Psoas muscle (tissue), 8 donors: ENCODE measurements around the gene OSBPL8. TPM values are rescaled to one million over a fixed set of nuclear protein-coding genes. Genes with fewer than 3 reads are reported as not detected.

Experiments used
- ATAC-seq, 4 donors: fragments of 200-7000 bp; cut with Tn5 transposase; one replicate each; pipeline ENCODE4 v1.9.1; 2020; ENCODE audit warnings: moderate library complexity in 3 of 4, mild to moderate bottlenecking in 2 of 4
- DNase-seq, 2 donors: peaks; one replicate each; pipeline ENCODE4 v3.0.0-alpha.2; 2020
- H3K27ac ChIP-seq: fragments of 200-600 bp; one replicate; pipeline ENCODE4 v1.8.0; 2022
- H3K27me3 ChIP-seq, 3 donors: fragments of 200-600 bp in 1 of 3; one replicate each; pipeline versions ENCODE4 v1.6.1 to v1.8.0; 2013 to 2022; ENCODE audit warnings: low read length in 2 of 3, mild to moderate bottlenecking in 2 of 3, moderate library complexity in 1 of 3; ENCODE audit not compliant: insufficient read depth in 3 of 3
- H3K36me3 ChIP-seq, 2 donors: fragments of 200-600 bp in 1 of 2; one replicate each; pipeline versions ENCODE4 v1.6.1 to v1.8.0; 2013 to 2022; ENCODE audit warnings: low read depth in 1 of 2, mild to moderate bottlenecking in 1 of 2, moderate library complexity in 1 of 2; ENCODE audit not compliant: insufficient read depth in 1 of 2
- H3K4me1 ChIP-seq: fragments of 200-600 bp; one replicate; pipeline ENCODE4 v1.8.0; 2022
- H3K4me3 ChIP-seq: fragments of 200-600 bp; one replicate; pipeline ENCODE4 v1.8.0; 2022; ENCODE audit warnings: mild to moderate bottlenecking
- H3K9me3 ChIP-seq: fragments of 200-600 bp; one replicate; pipeline ENCODE4 v1.8.0; 2022
- WGBS, 3 donors: extraction: QIAGEN DNeasy Blood & Tissue Kit; methylation state at CpG; one replicate each; pipeline versions ENCODE4 v1.1.6 to v1.1.7; 2013; 5-methylcytosine and 5-hydroxymethylcytosine counted together
- intact Hi-C, 2 donors: fragments of 100-400 bp; cut with DNase I; formaldehyde crosslinking; loops; one replicate each; pipeline versions ENCODE4 v1.11.0 to v1.14.2; 2022
- polyA plus RNA-seq, 3 donors: library from polyadenylated mRNA; stranded (reverse); fragments of 200-250 nt; gene quantifications; one replicate each; pipeline ENCODE4 v1.2.3, GENCODE V29; 2013
- total RNA-seq, 4 donors: library from RNA; stranded (reverse); fragmentation: NEBNext Ultra II Directional in 2 of 4; extraction: Animal tissue kit (Norgen Biotek cat#: 25700) in 2 of 4; gene quantifications; one replicate each; pipeline versions ENCODE4 v1.2.1 to v1.2.4, GENCODE V29; 2021 to 2023
- TF ChIP-seq, protein P1 (sequence below): fragments of 200-600 bp; IDR thresholded peaks from one replicate; pipeline ENCODE4 v1.8.0; 2022; ENCODE audit warnings: antibody characterized with exemption
- donor health status: healthy with polysubstance abuse.
- donor health status: DM: no; HTN: no; CAD: no; lungs with moderate emphysema.
- donor health status: Bipolar disorder and iron deficiency.
- donor health status: healthy.
- donor health status: DM: yes; HTN: yes; CAD: no.
- donor health status: DM: no; HTN: no; CAD: no.
- donor health status: DM: no; HTN: no; CAD: no.
- donor health status: DM: yes; HTN: yes; CAD: no.

The OSBPL8 gene
- total and polyA plus RNA-seq, 7 donors: 9.2 to 64.3 (median 39.5) TPM

- Histone ChIP-seq H3K4me3 (peak overlapping the region; percentile 99), H3K4me1 (peaks cover 26% of the 10 kb centered on the region), H3K9me3 (no peaks in the 10 kb centered on the region), H3K27ac (peak overlapping the region; percentile 99), H3K36me3 (peaks cover 0 to 4% of the 10 kb centered on the region in 2 donors), H3K27me3 (no peaks in the 10 kb centered on the region)
- DNase-seq (no peak), ATAC-seq (no peak)
- TF ChIP-seq, protein P1, sequence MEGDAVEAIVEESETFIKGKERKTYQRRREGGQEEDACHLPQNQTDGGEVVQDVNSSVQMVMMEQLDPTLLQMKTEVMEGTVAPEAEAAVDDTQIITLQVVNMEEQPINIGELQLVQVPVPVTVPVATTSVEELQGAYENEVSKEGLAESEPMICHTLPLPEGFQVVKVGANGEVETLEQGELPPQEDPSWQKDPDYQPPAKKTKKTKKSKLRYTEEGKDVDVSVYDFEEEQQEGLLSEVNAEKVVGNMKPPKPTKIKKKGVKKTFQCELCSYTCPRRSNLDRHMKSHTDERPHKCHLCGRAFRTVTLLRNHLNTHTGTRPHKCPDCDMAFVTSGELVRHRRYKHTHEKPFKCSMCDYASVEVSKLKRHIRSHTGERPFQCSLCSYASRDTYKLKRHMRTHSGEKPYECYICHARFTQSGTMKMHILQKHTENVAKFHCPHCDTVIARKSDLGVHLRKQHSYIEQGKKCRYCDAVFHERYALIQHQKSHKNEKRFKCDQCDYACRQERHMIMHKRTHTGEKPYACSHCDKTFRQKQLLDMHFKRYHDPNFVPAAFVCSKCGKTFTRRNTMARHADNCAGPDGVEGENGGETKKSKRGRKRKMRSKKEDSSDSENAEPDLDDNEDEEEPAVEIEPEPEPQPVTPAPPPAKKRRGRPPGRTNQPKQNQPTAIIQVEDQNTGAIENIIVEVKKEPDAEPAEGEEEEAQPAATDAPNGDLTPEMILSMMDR: no peak
- intact Hi-C loops: loop anchor here in 1 of 2 donors (10.0 kb wide), 1 partner anchor 475 kb away; the partner anchor contains the start of gene NAP1L1
- WGBS, 3 donors: 20 to 23% (median 22%) methylated on average over 8 of the region's 8 CpGs
These were observed 518 bp upstream of the OSBPL8 start for GRCh38 chr12:76560086-76560491.

GRCh38 chr12:76558684-76559399 is 729 bp downstream of the OSBPL8 start:
- WGBS, 3 donors: 0% methylated on average over 32 to 33 of the region's 33 CpGs
- intact Hi-C loops: loop anchor here in 1 of 2 donors (5.0 kb wide), 1 partner anchor 87 kb away; no protein-coding TSS in a partner anchor
- DNase-seq (peak; percentile 58 to 76), ATAC-seq (peak; percentile 56 to 70 (median 64))
- peak overlapping the region; percentile 99 for H3K27ac ChIP-seq
- no peaks in the 10 kb centered on the region for H3K9me3 ChIP-seq
- TF ChIP-seq, protein P1: no peak
- H3K4me1 ChIP-seq: peaks cover 38% of the 10 kb centered on the region
- peak overlapping the region; percentile 99 for H3K4me3 ChIP-seq
- H3K36me3 ChIP-seq: peaks cover 0 to 4% of the 10 kb centered on the region in 2 donors
- H3K27me3 ChIP-seq: no peaks in the 10 kb centered on the region

DNA sequence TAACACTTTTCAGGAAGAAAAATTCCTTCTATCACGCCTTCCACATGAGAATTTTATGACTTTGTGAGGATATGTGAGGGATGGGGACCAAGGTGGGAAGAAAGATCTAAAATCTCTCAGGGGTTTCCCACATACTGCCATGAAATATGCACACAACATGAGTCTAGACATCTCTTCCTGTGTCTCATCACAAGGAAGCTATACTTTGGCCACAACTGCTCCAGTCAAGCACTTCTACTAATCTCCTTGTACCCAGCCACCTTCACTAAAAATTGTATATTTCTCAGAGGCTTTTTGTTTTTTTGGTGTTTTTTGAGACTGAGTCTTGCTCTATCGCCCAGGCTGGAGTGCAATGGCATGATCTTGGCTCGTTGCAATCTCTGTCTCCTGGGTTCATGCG is 3.2 kb downstream of the OSBPL8 start:
- no peak overlapping the region for H3K27ac ChIP-seq
- intact Hi-C loops: loop anchor here in 1 of 2 donors (5.0 kb wide), 1 partner anchor 84 kb away; no protein-coding TSS in a partner anchor
- peak overlapping the region; percentile 99 for H3K4me3 ChIP-seq
- ATAC-seq (no peak), DNase-seq (no peak)
- H3K36me3 ChIP-seq: peaks cover 0 to 4% of the 10 kb centered on the region in 2 donors
- WGBS, 3 donors: 92 to 98% (median 95%) methylated on average over 4 of the region's 4 CpGs
- peaks cover 56% of the 10 kb centered on the region for H3K4me1 ChIP-seq
- no peaks in the 10 kb centered on the region for H3K9me3 ChIP-seq
- TF ChIP-seq, protein P1: no peak
- H3K27me3 ChIP-seq: no peaks in the 10 kb centered on the region

DNA sequence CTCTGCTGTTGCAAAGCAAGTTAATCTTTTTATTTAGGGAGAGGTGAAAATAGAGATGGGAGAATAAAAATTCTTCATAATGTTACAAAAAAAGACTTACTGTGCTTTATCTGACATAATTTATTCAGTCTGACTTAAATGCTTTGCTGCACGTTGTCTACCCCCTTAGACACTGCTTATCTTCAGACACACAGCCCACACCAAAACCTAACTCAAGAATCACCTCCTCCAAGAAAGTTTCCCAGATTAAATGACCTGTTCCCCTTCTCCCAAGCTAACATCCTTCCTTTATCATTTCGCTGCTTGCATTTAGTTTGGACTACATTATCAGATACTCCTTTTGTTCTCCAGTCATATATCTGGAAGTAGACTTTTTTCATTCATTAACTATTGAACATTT is 3.8 kb downstream of the OSBPL8 start:
- no peaks in the 10 kb centered on the region for H3K27me3 ChIP-seq
- H3K36me3 ChIP-seq: peaks cover 0 to 4% of the 10 kb centered on the region in 2 donors
- H3K27ac ChIP-seq: no peak overlapping the region
- no peaks in the 10 kb centered on the region for H3K9me3 ChIP-seq
- H3K4me1 ChIP-seq: peaks cover 60% of the 10 kb centered on the region
- ATAC-seq (no peak), DNase-seq (no peak)
- intact Hi-C loops: loop anchor here in 1 of 2 donors (5.0 kb wide), 1 partner anchor 83 kb away; no protein-coding TSS in a partner anchor
- WGBS, 3 donors: 92 to 93% (median 93%) methylated on average over 2 of the region's 2 CpGs
- TF ChIP-seq, protein P1: no peak
- H3K4me3 ChIP-seq: no peak overlapping the region
